Measurements from ENCODE around the gene WAC.

The WAC gene

GRCh38 chr10:28545967-28546644, 13.2 kb downstream of the WAC start:
- H3K36me3 ChIP-seq (ENCODE audit: control insufficient read depth, insufficient read depth, low read length) = peaks cover 12% of the 10 kb centered on the region
- H3K9me3 ChIP-seq (ENCODE audit: control insufficient read depth, low read length) = no peaks in the 10 kb centered on the region
- H3K27me3 ChIP-seq (replicated peaks; ENCODE audit: control insufficient read depth, insufficient read depth, low read length, poor library complexity, severe bottlenecking) = no peaks in the 10 kb centered on the region
- no peak for DNase-seq
- H3K4me3 ChIP-seq (ENCODE audit: insufficient read depth, low read depth, low read length, poor library complexity, severe bottlenecking) = no peak overlapping the region
- peaks cover 10% of the 10 kb centered on the region for H3K4me1 ChIP-seq (ENCODE audit: control insufficient read depth, insufficient read depth, low read length, poor library complexity, severe bottlenecking)
- H3K27ac ChIP-seq (ENCODE audit: insufficient read depth, low read length, poor library complexity, severe bottlenecking) = no peak overlapping the region

- Histone ChIP-seq H3K36me3 (ENCODE audit: control insufficient read depth, insufficient read depth, low read length) (peaks cover 4% of the 10 kb centered on the region), H3K27ac (ENCODE audit: insufficient read depth, low read length, poor library complexity, severe bottlenecking) (no peak overlapping the region), H3K4me1 (ENCODE audit: control insufficient read depth, insufficient read depth, low read length, poor library complexity, severe bottlenecking) (peaks cover 19% of the 10 kb centered on the region), H3K4me3 (ENCODE audit: insufficient read depth, low read depth, low read length, poor library complexity, severe bottlenecking) (no peak overlapping the region), H3K9me3 (ENCODE audit: control insufficient read depth, low read length) (no peaks in the 10 kb centered on the region), H3K27me3 (replicated peaks; ENCODE audit: control insufficient read depth, insufficient read depth, low read length, poor library complexity, severe bottlenecking) (no peaks in the 10 kb centered on the region)
- DNase-seq = no peak
Measured at GRCh38 chr10:28548781-28549498, 16.0 kb downstream of the WAC start.

- peaks cover 4% of the 10 kb centered on the region for H3K36me3 ChIP-seq (ENCODE audit: control insufficient read depth, insufficient read depth, low read length)
Measured at GRCh38 chr10:28551086-28551485, 18.2 kb downstream of the WAC start.

GRCh38 chr10:28552775-28553174, 19.9 kb downstream of the WAC start:
- Histone ChIP-seq H3K4me1 (ENCODE audit: control insufficient read depth, insufficient read depth, low read length, poor library complexity, severe bottlenecking) (peaks cover 19% of the 10 kb centered on the region), H3K36me3 (ENCODE audit: control insufficient read depth, insufficient read depth, low read length) (peaks cover 4% of the 10 kb centered on the region), H3K4me3 (ENCODE audit: insufficient read depth, low read depth, low read length, poor library complexity, severe bottlenecking) (no peak overlapping the region), H3K27me3 (replicated peaks; ENCODE audit: control insufficient read depth, insufficient read depth, low read length, poor library complexity, severe bottlenecking) (no peaks in the 10 kb centered on the region), H3K9me3 (ENCODE audit: control insufficient read depth, low read length) (no peaks in the 10 kb centered on the region), H3K27ac (ENCODE audit: insufficient read depth, low read length, poor library complexity, severe bottlenecking) (no peak overlapping the region)
- DNase-seq = no peak

More at GRCh38 chr10:28551086-28551485, 18.2 kb downstream of the WAC start:
- Histone ChIP-seq H3K4me3 (ENCODE audit: insufficient read depth, low read depth, low read length, poor library complexity, severe bottlenecking) (no peak overlapping the region), H3K27ac (ENCODE audit: insufficient read depth, low read length, poor library complexity, severe bottlenecking) (no peak overlapping the region), H3K4me1 (ENCODE audit: control insufficient read depth, insufficient read depth, low read length, poor library complexity, severe bottlenecking) (peaks cover 19% of the 10 kb centered on the region), H3K9me3 (ENCODE audit: control insufficient read depth, low read length) (no peaks in the 10 kb centered on the region), H3K27me3 (replicated peaks; ENCODE audit: control insufficient read depth, insufficient read depth, low read length, poor library complexity, severe bottlenecking) (no peaks in the 10 kb centered on the region)
- DNase-seq = no peak

DNA sequence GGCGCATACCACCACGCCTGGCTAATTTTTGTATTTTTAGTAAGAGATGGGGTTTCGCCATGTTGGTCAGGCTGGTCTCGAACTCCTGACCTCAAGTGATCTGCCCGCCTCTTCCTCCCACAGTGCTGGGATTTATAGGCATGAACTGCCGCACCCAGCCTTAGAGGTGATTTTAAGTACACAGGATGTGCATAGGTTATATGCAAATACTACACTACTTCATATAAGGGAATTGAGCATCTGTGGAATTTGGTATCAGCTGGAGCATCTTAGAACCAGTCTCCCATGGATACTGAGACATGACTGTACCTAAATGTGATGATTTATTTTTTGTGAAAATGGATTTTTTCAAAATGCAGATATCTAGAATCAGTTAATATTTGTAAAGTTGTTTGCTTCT, 21.1 kb downstream of the WAC start:
- Histone ChIP-seq H3K27ac (ENCODE audit: insufficient read depth, low read length, poor library complexity, severe bottlenecking) (peak overlapping the region; percentile 2), H3K36me3 (ENCODE audit: control insufficient read depth, insufficient read depth, low read length) (peaks cover 5% of the 10 kb centered on the region), H3K4me1 (ENCODE audit: control insufficient read depth, insufficient read depth, low read length, poor library complexity, severe bottlenecking) (peaks cover 17% of the 10 kb centered on the region), H3K4me3 (ENCODE audit: insufficient read depth, low read depth, low read length, poor library complexity, severe bottlenecking) (no peak overlapping the region), H3K27me3 (replicated peaks; ENCODE audit: control insufficient read depth, insufficient read depth, low read length, poor library complexity, severe bottlenecking) (no peaks in the 10 kb centered on the region), H3K9me3 (ENCODE audit: control insufficient read depth, low read length) (no peaks in the 10 kb centered on the region)
- DNase-seq = no peak

DNA sequence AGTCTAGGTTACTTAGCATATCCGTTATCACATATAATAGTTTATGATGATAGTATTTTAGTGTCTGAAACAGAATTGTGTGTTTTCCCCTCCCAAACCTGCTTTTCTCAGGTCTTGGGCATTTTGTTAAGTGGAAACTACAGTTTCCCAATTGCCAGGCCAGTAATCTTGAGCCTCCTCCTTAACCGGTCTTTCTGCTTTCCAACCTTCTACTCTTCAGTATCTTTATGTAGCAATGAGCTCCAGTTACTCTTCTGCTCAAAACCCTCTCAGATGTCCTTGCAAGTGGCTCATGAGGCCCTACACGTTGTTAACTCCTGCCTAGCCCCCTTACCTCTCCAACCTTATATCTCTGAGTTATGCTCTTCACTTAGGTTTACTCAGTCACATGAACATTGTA, 22.0 kb downstream of the WAC start:
- H3K36me3 ChIP-seq (ENCODE audit: control insufficient read depth, insufficient read depth, low read length) = peaks cover 4% of the 10 kb centered on the region
- no peaks in the 10 kb centered on the region for H3K27me3 ChIP-seq (replicated peaks; ENCODE audit: control insufficient read depth, insufficient read depth, low read length, poor library complexity, severe bottlenecking)
- no peak overlapping the region for H3K27ac ChIP-seq (ENCODE audit: insufficient read depth, low read length, poor library complexity, severe bottlenecking)
- H3K4me3 ChIP-seq (ENCODE audit: insufficient read depth, low read depth, low read length, poor library complexity, severe bottlenecking) = no peak overlapping the region
- H3K9me3 ChIP-seq (ENCODE audit: control insufficient read depth, low read length) = no peaks in the 10 kb centered on the region
- H3K4me1 ChIP-seq (ENCODE audit: control insufficient read depth, insufficient read depth, low read length, poor library complexity, severe bottlenecking) = peaks cover 17% of the 10 kb centered on the region
- DNase-seq = no peak

DNA sequence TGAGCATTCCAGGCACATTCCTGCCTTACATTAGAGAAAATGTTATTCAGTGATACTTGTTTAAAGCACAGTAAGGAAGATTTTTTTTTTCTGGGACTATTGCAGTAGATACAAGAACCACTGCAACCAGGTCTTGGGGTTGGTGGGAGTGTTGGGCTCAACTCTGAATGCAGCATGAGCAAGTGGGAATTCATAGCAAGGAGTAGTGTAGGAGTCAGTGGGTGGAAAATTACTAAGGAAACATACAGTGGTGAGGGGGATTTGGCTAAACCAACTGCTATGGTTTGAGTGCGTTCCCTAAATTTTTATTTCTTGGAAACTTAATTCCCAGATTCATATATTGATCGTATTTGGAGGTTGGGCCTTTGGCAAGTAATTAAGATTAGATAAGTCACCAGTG, 22.4 kb downstream of the WAC start:
- Histone ChIP-seq H3K27ac (ENCODE audit: insufficient read depth, low read length, poor library complexity, severe bottlenecking) (no peak overlapping the region), H3K36me3 (ENCODE audit: control insufficient read depth, insufficient read depth, low read length) (peaks cover 3% of the 10 kb centered on the region)
- no peak for DNase-seq

GRCh38 chr10:28556142-28556541, 23.2 kb downstream of the WAC start:
- Histone ChIP-seq H3K4me1 (ENCODE audit: control insufficient read depth, insufficient read depth, low read length, poor library complexity, severe bottlenecking) (peaks cover 21% of the 10 kb centered on the region), H3K27me3 (replicated peaks; ENCODE audit: control insufficient read depth, insufficient read depth, low read length, poor library complexity, severe bottlenecking) (no peaks in the 10 kb centered on the region), H3K9me3 (ENCODE audit: control insufficient read depth, low read length) (no peaks in the 10 kb centered on the region), H3K4me3 (ENCODE audit: insufficient read depth, low read depth, low read length, poor library complexity, severe bottlenecking) (no peak overlapping the region), H3K36me3 (ENCODE audit: control insufficient read depth, insufficient read depth, low read length) (peaks cover 9% of the 10 kb centered on the region), H3K27ac (ENCODE audit: insufficient read depth, low read length, poor library complexity, severe bottlenecking) (no peak overlapping the region)
- no peak for DNase-seq

More for the DNA sequence above, 22.4 kb downstream of the WAC start:
- Histone ChIP-seq H3K4me1 (ENCODE audit: control insufficient read depth, insufficient read depth, low read length, poor library complexity, severe bottlenecking) (peaks cover 21% of the 10 kb centered on the region), H3K27me3 (replicated peaks; ENCODE audit: control insufficient read depth, insufficient read depth, low read length, poor library complexity, severe bottlenecking) (no peaks in the 10 kb centered on the region), H3K9me3 (ENCODE audit: control insufficient read depth, low read length) (no peaks in the 10 kb centered on the region), H3K4me3 (ENCODE audit: insufficient read depth, low read depth, low read length, poor library complexity, severe bottlenecking) (no peak overlapping the region)

DNA sequence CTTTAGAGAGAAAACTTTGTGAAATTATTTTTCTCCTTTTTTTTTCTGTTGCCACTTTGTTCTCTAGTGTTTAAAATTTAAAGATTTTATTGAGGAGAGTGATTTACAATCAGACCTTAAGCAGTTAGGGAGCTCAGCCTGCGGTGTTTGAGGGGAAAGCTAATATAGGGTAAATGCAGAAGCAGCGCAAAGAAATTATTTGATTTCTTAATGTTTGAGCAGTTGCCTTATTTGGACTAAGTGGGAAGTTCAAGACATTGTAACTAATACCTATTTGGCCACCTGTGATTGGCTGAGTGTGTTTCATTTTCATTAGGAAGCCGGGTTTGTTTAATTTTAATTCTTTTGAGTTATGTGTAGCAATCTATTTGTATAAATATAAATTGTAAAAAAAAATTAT, 25.3 kb downstream of the WAC start:
- Histone ChIP-seq H3K27ac (ENCODE audit: insufficient read depth, low read length, poor library complexity, severe bottlenecking) (no peak overlapping the region), H3K27me3 (replicated peaks; ENCODE audit: control insufficient read depth, insufficient read depth, low read length, poor library complexity, severe bottlenecking) (no peaks in the 10 kb centered on the region), H3K4me1 (ENCODE audit: control insufficient read depth, insufficient read depth, low read length, poor library complexity, severe bottlenecking) (peaks cover 12% of the 10 kb centered on the region), H3K9me3 (ENCODE audit: control insufficient read depth, low read length) (no peaks in the 10 kb centered on the region), H3K4me3 (ENCODE audit: insufficient read depth, low read depth, low read length, poor library complexity, severe bottlenecking) (no peak overlapping the region), H3K36me3 (ENCODE audit: control insufficient read depth, insufficient read depth, low read length) (peaks cover 13% of the 10 kb centered on the region)
- DNase-seq = no peak

DNA sequence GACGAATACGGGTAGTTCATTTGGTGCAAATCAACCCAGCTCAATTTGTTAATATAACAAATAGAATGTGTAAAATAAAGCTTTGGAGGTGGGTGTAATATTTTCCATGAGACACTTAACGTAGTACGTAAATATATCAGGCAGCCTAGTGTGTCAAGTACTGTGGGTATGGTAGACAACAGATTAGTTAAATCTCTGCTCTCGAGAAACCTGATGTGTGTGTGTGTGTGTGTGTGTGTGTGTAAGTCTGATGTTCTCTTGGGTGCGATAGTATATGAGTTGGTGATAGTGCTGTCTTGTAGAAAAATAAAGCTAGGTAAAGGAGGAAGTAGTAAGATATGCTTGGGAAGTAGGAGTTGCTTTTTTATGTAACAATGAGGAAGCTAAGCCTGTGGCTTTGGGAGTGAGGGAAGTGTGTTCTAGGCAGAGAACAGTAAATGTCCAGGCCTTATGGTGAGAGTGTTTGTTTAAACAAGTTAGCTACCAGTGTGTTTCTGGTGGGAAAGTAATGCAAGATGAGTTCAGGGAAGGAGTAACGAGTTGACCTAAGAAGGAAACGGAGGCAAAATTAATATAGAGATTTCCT, 26.1 kb downstream of the WAC start:
- Histone ChIP-seq H3K27me3 (replicated peaks; ENCODE audit: control insufficient read depth, insufficient read depth, low read length, poor library complexity, severe bottlenecking) (no peaks in the 10 kb centered on the region), H3K4me3 (ENCODE audit: insufficient read depth, low read depth, low read length, poor library complexity, severe bottlenecking) (no peak overlapping the region), H3K9me3 (ENCODE audit: control insufficient read depth, low read length) (no peaks in the 10 kb centered on the region), H3K27ac (ENCODE audit: insufficient read depth, low read length, poor library complexity, severe bottlenecking) (no peak overlapping the region), H3K4me1 (ENCODE audit: control insufficient read depth, insufficient read depth, low read length, poor library complexity, severe bottlenecking) (peaks cover 12% of the 10 kb centered on the region), H3K36me3 (ENCODE audit: control insufficient read depth, insufficient read depth, low read length) (peaks cover 13% of the 10 kb centered on the region)
- no peak for DNase-seq
